Measurements from ENCODE around the gene ICAM4. TPM values are rescaled to one million over a fixed set of nuclear protein-coding genes. Genes with fewer than 3 reads are reported as not detected.

Gene ICAM4
- total and polyA plus RNA-seq, 2 of the 13 experiments (the other 11 are each of a cell fraction or from before 2014, with no cell fraction given), result 2.9 to 4.0 TPM

- TF ChIP-seq NBN (conservative IDR thresholded peaks at IDR 0.05) (no peak), KDM2A (CRISPR knock-in tag; IDR thresholded peaks at IDR 0.05; ENCODE audit: borderline replicate concordance, low read depth) (peak; percentile 99), ZNF598 (CRISPR knock-in tag; IDR thresholded peaks at IDR 0.05; ENCODE audit: borderline replicate concordance) (peak; percentile 33; the same call in 1 of the 2 replicates), KLF11 (CRISPR knock-in tag; IDR thresholded peaks at IDR 0.05) (0 out of 2 replicates have a peak, but pooled peaks have one; percentile 24), HCFC1 (IDR thresholded peaks at IDR 0.05; ENCODE audit: low read depth, low read length) (peak; percentile 61), ZFP36L2 (CRISPR knock-in tag; IDR thresholded peaks at IDR 0.05) (no peak), ATF2 (CRISPR knock-in tag; IDR thresholded peaks at IDR 0.05) (0 out of 2 replicates have a peak, but pooled peaks have one; percentile 12), ZNF768 (CRISPR knock-in tag; IDR thresholded peaks at IDR 0.05) (no peak; the same call in 1 of the 2 replicates), GZF1 (CRISPR knock-in tag; IDR thresholded peaks at IDR 0.05) (peak; percentile 99), FOSL2 (CRISPR knock-in tag; IDR thresholded peaks at IDR 0.05) (peak; percentile 71), ELF3 (CRISPR knock-in tag; IDR thresholded peaks at IDR 0.05) (0 out of 2 replicates have a peak, but pooled peaks have one; percentile 59), MYC (CRISPR knock-in tag; IDR thresholded peaks at IDR 0.05; ENCODE audit: borderline replicate concordance) (peak; percentile 83; the same call in 1 of the 2 replicates), YY1 (IDR thresholded peaks at IDR 0.05; ENCODE audit: insufficient read depth, insufficient replicate concordance, low read depth, low read length) (peak; percentile 99), SOX13 (IDR thresholded peaks at IDR 0.05) (no peak), SOX13 (CRISPR knock-in tag; conservative IDR thresholded peaks at IDR 0.05 in 1 of 2, IDR thresholded peaks at IDR 0.05 in 1 of 2) (0 out of 4 replicates have a peak, but pooled peaks of 1 of the 2 experiments have one; percentile 2), ZNF275 (CRISPR knock-in tag; IDR thresholded peaks at IDR 0.05; ENCODE audit: borderline replicate concordance) (0 out of 2 replicates have a peak, but pooled peaks have one; percentile 45)
- TF ChIP-seq, protein P1, sequence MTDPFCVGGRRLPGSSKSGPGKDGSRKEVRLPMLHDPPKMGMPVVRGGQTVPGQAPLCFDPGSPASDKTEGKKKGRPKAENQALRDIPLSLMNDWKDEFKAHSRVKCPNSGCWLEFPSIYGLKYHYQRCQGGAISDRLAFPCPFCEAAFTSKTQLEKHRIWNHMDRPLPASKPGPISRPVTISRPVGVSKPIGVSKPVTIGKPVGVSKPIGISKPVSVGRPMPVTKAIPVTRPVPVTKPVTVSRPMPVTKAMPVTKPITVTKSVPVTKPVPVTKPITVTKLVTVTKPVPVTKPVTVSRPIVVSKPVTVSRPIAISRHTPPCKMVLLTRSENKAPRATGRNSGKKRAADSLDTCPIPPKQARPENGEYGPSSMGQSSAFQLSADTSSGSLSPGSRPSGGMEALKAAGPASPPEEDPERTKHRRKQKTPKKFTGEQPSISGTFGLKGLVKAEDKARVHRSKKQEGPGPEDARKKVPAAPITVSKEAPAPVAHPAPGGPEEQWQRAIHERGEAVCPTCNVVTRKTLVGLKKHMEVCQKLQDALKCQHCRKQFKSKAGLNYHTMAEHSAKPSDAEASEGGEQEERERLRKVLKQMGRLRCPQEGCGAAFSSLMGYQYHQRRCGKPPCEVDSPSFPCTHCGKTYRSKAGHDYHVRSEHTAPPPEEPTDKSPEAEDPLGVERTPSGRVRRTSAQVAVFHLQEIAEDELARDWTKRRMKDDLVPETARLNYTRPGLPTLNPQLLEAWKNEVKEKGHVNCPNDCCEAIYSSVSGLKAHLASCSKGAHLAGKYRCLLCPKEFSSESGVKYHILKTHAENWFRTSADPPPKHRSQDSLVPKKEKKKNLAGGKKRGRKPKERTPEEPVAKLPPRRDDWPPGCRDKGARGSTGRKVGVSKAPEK (CRISPR knock-in tag; IDR thresholded peaks at IDR 0.05; ENCODE audit: borderline replicate concordance), result 0 out of 2 replicates have a peak, but pooled peaks have one; percentile 23
- TF ChIP-seq, protein P2, sequence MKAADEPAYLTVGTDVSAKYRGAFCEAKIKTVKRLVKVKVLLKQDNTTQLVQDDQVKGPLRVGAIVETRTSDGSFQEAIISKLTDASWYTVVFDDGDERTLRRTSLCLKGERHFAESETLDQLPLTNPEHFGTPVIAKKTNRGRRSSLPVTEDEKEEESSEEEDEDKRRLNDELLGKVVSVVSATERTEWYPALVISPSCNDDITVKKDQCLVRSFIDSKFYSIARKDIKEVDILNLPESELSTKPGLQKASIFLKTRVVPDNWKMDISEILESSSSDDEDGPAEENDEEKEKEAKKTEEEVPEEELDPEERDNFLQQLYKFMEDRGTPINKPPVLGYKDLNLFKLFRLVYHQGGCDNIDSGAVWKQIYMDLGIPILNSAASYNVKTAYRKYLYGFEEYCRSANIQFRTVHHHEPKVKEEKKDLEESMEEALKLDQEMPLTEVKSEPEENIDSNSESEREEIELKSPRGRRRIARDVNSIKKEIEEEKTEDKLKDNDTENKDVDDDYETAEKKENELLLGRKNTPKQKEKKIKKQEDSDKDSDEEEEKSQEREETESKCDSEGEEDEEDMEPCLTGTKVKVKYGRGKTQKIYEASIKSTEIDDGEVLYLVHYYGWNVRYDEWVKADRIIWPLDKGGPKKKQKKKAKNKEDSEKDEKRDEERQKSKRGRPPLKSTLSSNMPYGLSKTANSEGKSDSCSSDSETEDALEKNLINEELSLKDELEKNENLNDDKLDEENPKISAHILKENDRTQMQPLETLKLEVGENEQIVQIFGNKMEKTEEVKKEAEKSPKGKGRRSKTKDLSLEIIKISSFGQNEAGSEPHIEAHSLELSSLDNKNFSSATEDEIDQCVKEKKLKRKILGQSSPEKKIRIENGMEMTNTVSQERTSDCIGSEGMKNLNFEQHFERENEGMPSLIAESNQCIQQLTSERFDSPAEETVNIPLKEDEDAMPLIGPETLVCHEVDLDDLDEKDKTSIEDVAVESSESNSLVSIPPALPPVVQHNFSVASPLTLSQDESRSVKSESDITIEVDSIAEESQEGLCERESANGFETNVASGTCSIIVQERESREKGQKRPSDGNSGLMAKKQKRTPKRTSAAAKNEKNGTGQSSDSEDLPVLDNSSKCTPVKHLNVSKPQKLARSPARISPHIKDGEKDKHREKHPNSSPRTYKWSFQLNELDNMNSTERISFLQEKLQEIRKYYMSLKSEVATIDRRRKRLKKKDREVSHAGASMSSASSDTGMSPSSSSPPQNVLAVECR (CRISPR knock-in tag; IDR thresholded peaks at IDR 0.05; ENCODE audit: borderline replicate concordance), result peak; percentile 95
These were observed 28.8 kb downstream of the ICAM4 start, which contains the start of gene FDX2 (continued) for GRCh38 chr19:10315335-10316214.
